WTC11 (cell line): ENCODE results near the gene UGT1A9. TPM values are rescaled to one million over a fixed set of nuclear protein-coding genes. Genes with fewer than 3 reads are reported as not detected.

Experiments used
- ATAC-seq: fragments of 200-7000 bp; cut with Tn5 transposase; 2 replicates; pipeline ENCODE4 v1.10.0; 2021; ENCODE audit warnings: mild to moderate bottlenecking, moderate library complexity
- CTCF ChIA-PET: fragments of 300-600 bp; sonication (Branson Sonifier 250); formaldehyde crosslinking; loops from one replicate; lab custom pipeline; 2021; ENCODE audit warnings: antibody characterized with exemption; lab: Charles Lee
- POLR2A ChIA-PET: fragments of 350-600 bp; sonication (Branson Sonifier 250); formaldehyde crosslinking; loops from one replicate; lab custom pipeline; 2021; ENCODE audit warnings: antibody characterized with exemption; lab: Charles Lee
- DNase-seq: peaks from one replicate; pipeline ENCODE4 v3.0.0; 2021; ENCODE audit warnings: low spot score
- H3K27ac Mint-ChIP-seq: 2 replicates; pipeline ENCODE4 v1.8.0; 2021; ENCODE audit warnings: mixed read lengths
- H3K27me3 Mint-ChIP-seq: 2 replicates; pipeline ENCODE4 v1.8.0; 2021; ENCODE audit warnings: low read depth, mild to moderate bottlenecking, moderate library complexity, mixed read lengths
- H3K36me3 Mint-ChIP-seq: 2 replicates; pipeline ENCODE4 v1.8.0; 2021; ENCODE audit warnings: mixed read lengths
- H3K4me1 Mint-ChIP-seq: 2 replicates; pipeline ENCODE4 v1.8.0; 2022; ENCODE audit warnings: mixed read lengths
- H3K4me3 Mint-ChIP-seq: 2 replicates; pipeline ENCODE4 v1.8.0; 2021; ENCODE audit warnings: mild to moderate bottlenecking, moderate library complexity, mixed read lengths
- H3K9me3 Mint-ChIP-seq: 2 replicates; pipeline ENCODE4 v1.8.0; 2021; ENCODE audit warnings: mixed read lengths
- ATF1 ChIP-seq: sonication (generic); formaldehyde crosslinking; IDR thresholded peaks from 2 replicates; pipeline ENCODE4 v1.8.1; 2023; ENCODE audit warnings: mild to moderate bottlenecking, moderate library complexity, missing genetic modification reagents
- CDX4 ChIP-seq: fragments of 250-450 bp; sonication (Bioruptor Pico); IDR thresholded peaks from 2 replicates; pipeline ENCODE4 v1.9.0; 2021; ENCODE audit warnings: moderate library complexity, mild to moderate bottlenecking, inconsistent platforms, borderline replicate concordance
- CTCF ChIP-seq: fragments of 200-600 bp; IDR thresholded peaks from 2 replicates; pipeline ENCODE4 v1.8.0; 2022; ENCODE audit warnings: antibody characterized with exemption
- GRHL2 ChIP-seq: fragments of 250-450 bp; sonication (Bioruptor Pico); IDR thresholded peaks from 2 replicates; pipeline ENCODE4 v1.8.0; 2022; ENCODE audit warnings: mild to moderate bottlenecking, moderate library complexity; ENCODE audit not compliant: insufficient replicate concordance, severe bottlenecking
- IRF2 ChIP-seq: sonication (generic); formaldehyde crosslinking; IDR thresholded peaks from 2 replicates; pipeline ENCODE4 v1.8.0; 2022; ENCODE audit warnings: low read depth, missing genetic modification reagents, borderline replicate concordance
- KAT7 ChIP-seq: sonication (generic); formaldehyde crosslinking; IDR thresholded peaks from 2 replicates; pipeline ENCODE4 v1.8.1; 2023; ENCODE audit warnings: missing genetic modification reagents, mild to moderate bottlenecking, borderline replicate concordance
- NR3C1 ChIP-seq: sonication (generic); formaldehyde crosslinking; conservative IDR thresholded peaks from 2 replicates; pipeline ENCODE4 v1.8.1; 2023; ENCODE audit warnings: low read depth, mild to moderate bottlenecking, missing genetic modification reagents
- SOX15 ChIP-seq: fragments of 250-450 bp; sonication (Bioruptor Pico); IDR thresholded peaks from 2 replicates; pipeline ENCODE4 v1.9.0; 2021; ENCODE audit warnings: mild to moderate bottlenecking
- STAT6 ChIP-seq: sonication (generic); formaldehyde crosslinking; conservative IDR thresholded peaks from 2 replicates; pipeline ENCODE4 v1.8.1; 2023; ENCODE audit warnings: mild to moderate bottlenecking, low read depth, missing genetic modification reagents, moderate library complexity
- ZNF232 ChIP-seq: sonication (generic); formaldehyde crosslinking; IDR thresholded peaks from 2 replicates; pipeline ENCODE4 v1.8.0; 2022; ENCODE audit warnings: mild to moderate bottlenecking, missing genetic modification reagents
- ZNF317 ChIP-seq: sonication (generic); formaldehyde crosslinking; IDR thresholded peaks from 2 replicates; pipeline ENCODE4 v1.8.1; 2023; ENCODE audit warnings: low read depth, mild to moderate bottlenecking, moderate library complexity, missing genetic modification reagents, borderline replicate concordance
- total RNA-seq: library from RNA; stranded (reverse); gene quantifications from 3 replicates; pipeline ENCODE4 v1.2.3, GENCODE V29; 2021
- TF ChIP-seq, protein P1 (sequence below): sonication (generic); formaldehyde crosslinking; IDR thresholded peaks from 2 replicates; pipeline ENCODE4 v1.8.1; 2023; ENCODE audit warnings: mild to moderate bottlenecking, missing genetic modification reagents, moderate library complexity
- TF ChIP-seq, protein P2 (sequence below): sonication (generic); formaldehyde crosslinking; IDR thresholded peaks from 2 replicates; pipeline ENCODE4 v1.8.1; 2022; ENCODE audit warnings: missing genetic modification reagents, borderline replicate concordance

The UGT1A9 gene
- total RNA-seq, 1 experiment from 2014 or later: not detected

DNA sequence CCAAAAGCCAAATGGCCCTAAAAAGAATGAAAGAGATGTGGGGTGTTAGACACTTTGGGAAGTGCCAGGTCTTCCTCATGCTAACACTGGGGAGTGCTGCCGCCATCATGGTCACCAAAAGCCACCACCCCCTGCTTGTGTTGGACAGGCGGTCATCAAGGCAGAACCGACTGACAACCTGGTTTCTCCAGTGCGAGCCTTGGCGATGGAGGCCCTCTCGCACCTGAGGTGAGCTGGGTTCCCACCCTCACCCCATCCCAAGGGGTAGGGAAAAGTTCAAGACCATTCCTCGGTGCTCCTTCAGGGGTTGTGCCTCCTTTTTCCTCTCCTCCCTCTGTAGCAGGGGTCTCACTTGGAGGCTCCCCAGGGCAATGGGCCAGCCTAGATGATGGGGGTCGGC is 140.0 kb downstream of the UGT1A9 start:
- DNase-seq: no peak
- CTCF ChIA-PET: no interaction called here
- H3K27ac Mint-ChIP-seq: no peak overlapping the region
- ATAC-seq: no peak
- no peaks in the 10 kb centered on the region for H3K4me1 Mint-ChIP-seq
- H3K9me3 Mint-ChIP-seq: peaks cover 11% of the 10 kb centered on the region
- no peaks in the 10 kb centered on the region; the same call in 1 of the 2 replicates for H3K27me3 Mint-ChIP-seq
- no peak overlapping the region for H3K4me3 Mint-ChIP-seq
- no peak for TF ChIP-seq ATF1
- no peak for TF ChIP-seq GRHL2 (CRISPR knock-in tag)
- TF ChIP-seq, protein P1, sequence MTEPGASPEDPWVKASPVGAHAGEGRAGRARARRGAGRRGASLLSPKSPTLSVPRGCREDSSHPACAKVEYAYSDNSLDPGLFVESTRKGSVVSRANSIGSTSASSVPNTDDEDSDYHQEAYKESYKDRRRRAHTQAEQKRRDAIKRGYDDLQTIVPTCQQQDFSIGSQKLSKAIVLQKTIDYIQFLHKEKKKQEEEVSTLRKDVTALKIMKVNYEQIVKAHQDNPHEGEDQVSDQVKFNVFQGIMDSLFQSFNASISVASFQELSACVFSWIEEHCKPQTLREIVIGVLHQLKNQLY: no peak
- no peak for TF ChIP-seq NR3C1 (CRISPR knock-in tag)
- TF ChIP-seq ZNF317: no peak
- no peak for TF ChIP-seq KAT7 (CRISPR knock-in tag)
- TF ChIP-seq SOX15 (CRISPR knock-in tag): no peak
- TF ChIP-seq, all 79 proteins: peak for 0
- POLR2A ChIA-PET: no interaction called here
- no peaks in the 10 kb centered on the region for H3K36me3 Mint-ChIP-seq

DNA sequence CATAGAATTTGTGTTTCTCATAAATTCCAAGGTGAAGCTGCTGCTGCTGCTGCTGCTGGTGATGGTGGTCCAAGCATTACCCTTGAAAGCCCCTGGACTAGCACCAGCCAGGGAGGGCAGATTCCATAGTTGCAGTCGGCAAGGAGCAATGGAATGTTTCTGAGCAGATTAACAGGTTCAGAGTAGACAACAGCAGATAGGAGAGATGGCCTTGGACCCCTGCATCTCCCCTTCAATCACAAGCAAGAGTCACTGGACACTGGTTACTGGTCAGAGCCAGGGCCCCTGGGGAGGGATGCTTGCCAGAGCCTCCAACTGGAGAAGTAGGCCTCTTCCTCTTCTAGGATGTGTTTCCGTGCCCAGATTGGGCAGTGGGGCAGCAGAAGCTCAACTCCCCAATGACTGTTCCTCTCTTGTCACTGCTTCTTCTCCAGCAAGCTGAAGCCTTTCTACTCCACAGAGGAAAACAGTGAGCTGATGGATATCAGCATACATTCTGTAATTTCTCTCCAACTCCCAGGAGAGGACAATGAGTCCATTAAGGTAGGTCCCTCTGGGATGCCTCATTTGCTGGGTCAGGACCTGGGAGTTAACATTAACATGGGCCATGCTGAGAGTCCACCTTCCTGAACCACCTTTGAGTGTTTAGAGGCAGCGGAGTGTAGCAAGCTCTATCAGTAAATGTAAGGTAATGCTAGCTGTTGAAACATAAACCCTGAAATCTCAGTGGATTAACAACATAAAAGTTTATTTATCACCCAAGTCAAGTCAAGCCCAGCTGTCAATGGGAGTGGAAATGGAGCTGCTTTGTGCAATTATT is 141.7 kb downstream of the UGT1A9 start:
- TF ChIP-seq, protein P2, sequence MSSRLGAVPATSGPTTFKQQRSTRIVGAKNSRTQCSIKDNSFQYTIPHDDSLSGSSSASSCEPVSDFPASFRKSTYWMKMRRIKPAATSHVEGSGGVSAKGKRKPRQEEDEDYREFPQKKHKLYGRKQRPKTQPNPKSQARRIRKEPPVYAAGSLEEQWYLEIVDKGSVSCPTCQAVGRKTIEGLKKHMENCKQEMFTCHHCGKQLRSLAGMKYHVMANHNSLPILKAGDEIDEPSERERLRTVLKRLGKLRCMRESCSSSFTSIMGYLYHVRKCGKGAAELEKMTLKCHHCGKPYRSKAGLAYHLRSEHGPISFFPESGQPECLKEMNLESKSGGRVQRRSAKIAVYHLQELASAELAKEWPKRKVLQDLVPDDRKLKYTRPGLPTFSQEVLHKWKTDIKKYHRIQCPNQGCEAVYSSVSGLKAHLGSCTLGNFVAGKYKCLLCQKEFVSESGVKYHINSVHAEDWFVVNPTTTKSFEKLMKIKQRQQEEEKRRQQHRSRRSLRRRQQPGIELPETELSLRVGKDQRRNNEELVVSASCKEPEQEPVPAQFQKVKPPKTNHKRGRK: no peak
- TF ChIP-seq CTCF (no peak), STAT6 (no peak), CDX4 (CRISPR knock-in tag) (no peak), IRF2 (CRISPR knock-in tag) (no peak), ZNF232 (CRISPR knock-in tag) (no peak)
- TF ChIP-seq, all 79 proteins: peak for 0
- ATAC-seq (no peak), DNase-seq (no peak)
- H3K36me3 Mint-ChIP-seq: no peaks in the 10 kb centered on the region
- POLR2A ChIA-PET: no interaction called here
- H3K27me3 Mint-ChIP-seq: no peaks in the 10 kb centered on the region; the same call in 1 of the 2 replicates
- H3K9me3 Mint-ChIP-seq: peaks cover 11% of the 10 kb centered on the region
- CTCF ChIA-PET: no interaction called here
- no peak overlapping the region for H3K4me3 Mint-ChIP-seq
- H3K4me1 Mint-ChIP-seq: no peaks in the 10 kb centered on the region
- no peak overlapping the region for H3K27ac Mint-ChIP-seq
